ENCODE results near the gene CSRNP3.

- no peak for TF ChIP-seq POLR2A (IDR thresholded peaks at IDR 0.05)
- TF ChIP-seq CTCF (IDR thresholded peaks at IDR 0.05): no peak
These were observed 160.3 kb downstream of the CSRNP3 start for GRCh38 chr2:165629776-165630175.

All from stomach (tissue), 4 donors.